OCI-LY7 (cell line): ENCODE data around the gene RRAGC. TPM values are rescaled to one million over a fixed set of nuclear protein-coding genes. Genes with fewer than 3 reads are reported as not detected.

Experiments used
- BruUV-seq: library from RNA; stranded (reverse); fragments of 400-500 nt; replicated peaks from 2 replicates; lab custom pipeline; 2021; lab: Mats Ljungman, UMichigan
- CTCF ChIA-PET: fragments of 300-600 bp; sonication (Branson Sonifier 250); formaldehyde crosslinking; loops from one replicate; lab custom pipeline; 2022; ENCODE audit warnings: antibody characterized with exemption; ENCODE audit not compliant: unreplicated experiment; lab: Charles Lee
- POLR2A ChIA-PET: fragments of 300-600 bp; sonication (Branson Sonifier 250); formaldehyde crosslinking; loops from one replicate; lab custom pipeline; 2022; ENCODE audit warnings: antibody characterized with exemption; lab: Charles Lee
- DNase-seq: peaks from one replicate; pipeline ENCODE4 v3.0.0-alpha.2; 2015; ENCODE audit warnings: low spot score
- H2AFZ ChIP-seq: fragments of 200-600 bp; sonication (generic), shearing (Covaris generic); 2 replicates; pipeline ENCODE4 v1.6.1; 2014; ENCODE audit warnings: mild to moderate bottlenecking, antibody characterized with exemption, low read length, moderate library complexity
- H3K27ac ChIP-seq: fragments of 200-600 bp; sonication (generic); 2 replicates; pipeline ENCODE4 v1.5.1; 2014; ENCODE audit warnings: mixed run types, low read depth, mild to moderate bottlenecking, moderate library complexity, low read length, inconsistent platforms; ENCODE audit not compliant: poor library complexity, severe bottlenecking
- H3K36me3 ChIP-seq: fragments of 200-600 bp; sonication (generic); 2 replicates; pipeline ENCODE4 v1.6.1; 2014; ENCODE audit warnings: mild to moderate bottlenecking, antibody characterized with exemption, low read length, moderate library complexity, mixed read lengths; ENCODE audit not compliant: insufficient read depth
- H3K4me1 ChIP-seq: fragments of 200-600 bp; sonication (generic); 2 replicates; pipeline ENCODE4 v1.5.1; 2014; ENCODE audit warnings: mild to moderate bottlenecking, low read length; ENCODE audit not compliant: insufficient read depth, poor library complexity, severe bottlenecking
- H3K4me2 ChIP-seq: fragments of 200-600 bp; sonication (generic); 2 replicates; pipeline ENCODE4 v1.6.1; 2014; ENCODE audit warnings: mild to moderate bottlenecking, low read length
- H3K4me3 ChIP-seq: fragments of 200-600 bp; sonication (generic); 2 replicates; pipeline ENCODE4 v1.5.1; 2014; ENCODE audit warnings: mild to moderate bottlenecking, low read depth, low read length; ENCODE audit not compliant: poor library complexity, severe bottlenecking
- H3K79me2 ChIP-seq: fragments of 200-600 bp; sonication (generic); 2 replicates; pipeline ENCODE4 v1.6.1; 2016; ENCODE audit warnings: low read depth, mild to moderate bottlenecking, low read length, moderate library complexity, mixed read lengths; ENCODE audit not compliant: insufficient read depth
- H3K9me2 ChIP-seq: fragments of 200-600 bp; sonication (generic); 2 replicates; pipeline ENCODE4 v1.6.1; 2016; ENCODE audit warnings: mild to moderate bottlenecking, low read length, mixed read lengths; ENCODE audit not compliant: insufficient read depth
- H3K9me3 ChIP-seq: fragments of 200-600 bp; sonication (generic); 2 replicates; pipeline ENCODE4 v1.6.1; 2014; ENCODE audit warnings: mild to moderate bottlenecking, mixed run types, low read length, mixed read lengths
- H4K20me1 ChIP-seq: fragments of 200-600 bp; sonication (generic); 2 replicates; pipeline ENCODE4 v1.6.1; 2014; ENCODE audit warnings: mild to moderate bottlenecking, antibody characterized with exemption, low read length, moderate library complexity, mixed read lengths; ENCODE audit not compliant: insufficient read depth
- CTCF ChIP-seq: fragments of 200-600 bp; sonication (generic); conservative IDR thresholded peaks from 2 replicates; pipeline ENCODE4 v1.5.1; 2014; ENCODE audit warnings: mild to moderate bottlenecking, antibody characterized with exemption, low read length, moderate library complexity, mixed read lengths
- EZH2phosphoT487 ChIP-seq: fragments of 200-600 bp; sonication (generic); IDR thresholded peaks from 2 replicates; pipeline ENCODE4 v1.6.1; 2018; ENCODE audit warnings: low read depth, borderline replicate concordance, mild to moderate bottlenecking, mixed run types, antibody characterized with exemption, low read length, moderate library complexity, mixed read lengths
- intact Hi-C: fragments of 100-400 bp; cut with micrococcal nuclease; formaldehyde crosslinking; loops from one replicate; pipeline ENCODE4 v1.10.0; 2022; ENCODE audit not compliant: unreplicated experiment
- total RNA-seq, 2 experiments: library from RNA; depleted of rRNA in 1 of 2; stranded (reverse); fragments of >200 nt in 1 of 2; shearing (Covaris generic) in 1 of 2; gene quantifications; 2 replicates each; pipeline ENCODE4 v1.2.3, GENCODE V29; 2014 to 2022

Gene RRAGC
- total RNA-seq, 2 experiments from 2014 or later, result 4.8 to 19.6 TPM

- no TSS peak for BruUV-seq
- Histone ChIP-seq H3K36me3 (peaks cover under 1% of the 10 kb centered on the region; the same call in 1 of the 2 replicates), H3K4me2 (no peak overlapping the region), H3K9me3 (no peaks in the 10 kb centered on the region), H3K4me3 (no peak overlapping the region), H3K9me2 (no peaks in the 10 kb centered on the region), H3K27ac (no peak overlapping the region), H3K79me2 (no peaks in the 10 kb centered on the region), H3K4me1 (no peaks in the 10 kb centered on the region), H4K20me1 (no peaks in the 10 kb centered on the region), H2AFZ (no peak overlapping the region)
- no peak for DNase-seq
- intact Hi-C loops, result loop anchor here (10.0 kb wide), 1 partner anchor 798 kb away; no protein-coding TSS in a partner anchor
- TF ChIP-seq CTCF (no peak), EZH2phosphoT487 (no peak)
- ChIA-PET POLR2A (interaction anchor here (0.5 to 1.2 kb wide), 2 partner anchors 11 to 650 kb away, joined by 3 to 4 read pairs; no protein-coding TSS in a partner anchor), CTCF (no interaction called here)
Measured at GRCh38 chr1:38833146-38833545, 26.4 kb downstream of the RRAGC start.

GRCh38 chr1:38832370-38832734 lies 27.2 kb downstream of the RRAGC start:
- intact Hi-C loops, result loop anchor here (10.0 kb wide), 1 partner anchor 798 kb away; no protein-coding TSS in a partner anchor
- Histone ChIP-seq H4K20me1 (no peaks in the 10 kb centered on the region), H3K9me2 (no peaks in the 10 kb centered on the region), H2AFZ (no peak overlapping the region), H3K9me3 (no peaks in the 10 kb centered on the region), H3K27ac (no peak overlapping the region), H3K4me1 (no peaks in the 10 kb centered on the region), H3K79me2 (no peaks in the 10 kb centered on the region), H3K4me3 (no peak overlapping the region), H3K4me2 (no peak overlapping the region), H3K36me3 (no peaks in the 10 kb centered on the region)
- CTCF ChIA-PET, result no interaction called here
- no peak for DNase-seq
- POLR2A ChIA-PET, result interaction anchor here (0.7 to 1.2 kb wide), 2 partner anchors 10 to 760 kb away, joined by 3 read pairs; no protein-coding TSS in a partner anchor
- no TSS peak for BruUV-seq
- TF ChIP-seq EZH2phosphoT487 (no peak), CTCF (no peak)

GRCh38 chr1:38831731-38832369 lies 27.7 kb downstream of the RRAGC start:
- no TSS peak for BruUV-seq
- Histone ChIP-seq H3K4me1 (no peaks in the 10 kb centered on the region), H3K9me2 (no peaks in the 10 kb centered on the region), H2AFZ (no peak overlapping the region), H3K4me2 (no peak overlapping the region), H3K36me3 (no peaks in the 10 kb centered on the region), H3K9me3 (no peaks in the 10 kb centered on the region), H3K27ac (no peak overlapping the region), H4K20me1 (no peaks in the 10 kb centered on the region), H3K4me3 (no peak overlapping the region), H3K79me2 (no peaks in the 10 kb centered on the region)
- intact Hi-C loops, result loop anchor here (10.0 kb wide), 1 partner anchor 797 kb away; no protein-coding TSS in a partner anchor
- TF ChIP-seq EZH2phosphoT487 (no peak), CTCF (no peak)
- ChIA-PET POLR2A (interaction anchor here (0.7 to 1.2 kb wide), 2 partner anchors 9 to 759 kb away, joined by 3 read pairs; no protein-coding TSS in a partner anchor), CTCF (no interaction called here)
- DNase-seq, result no peak
